HG03378 (cell line): ENCODE results near the gene USP13.
"Not testable (repeated sequence)": the region's sequence is repeated elsewhere in the genome, so short reads cannot be mapped to it uniquely, and the experiment has no call there.

Experiments used
- ATAC-seq: cut with Tn5 transposase; IDR thresholded peaks from one replicate; pipeline ENCODE4 v1.9.1; 2021; ENCODE audit warnings: mild to moderate bottlenecking, moderate library complexity; ENCODE audit not compliant: unreplicated experiment

USP13 gene

DNA sequence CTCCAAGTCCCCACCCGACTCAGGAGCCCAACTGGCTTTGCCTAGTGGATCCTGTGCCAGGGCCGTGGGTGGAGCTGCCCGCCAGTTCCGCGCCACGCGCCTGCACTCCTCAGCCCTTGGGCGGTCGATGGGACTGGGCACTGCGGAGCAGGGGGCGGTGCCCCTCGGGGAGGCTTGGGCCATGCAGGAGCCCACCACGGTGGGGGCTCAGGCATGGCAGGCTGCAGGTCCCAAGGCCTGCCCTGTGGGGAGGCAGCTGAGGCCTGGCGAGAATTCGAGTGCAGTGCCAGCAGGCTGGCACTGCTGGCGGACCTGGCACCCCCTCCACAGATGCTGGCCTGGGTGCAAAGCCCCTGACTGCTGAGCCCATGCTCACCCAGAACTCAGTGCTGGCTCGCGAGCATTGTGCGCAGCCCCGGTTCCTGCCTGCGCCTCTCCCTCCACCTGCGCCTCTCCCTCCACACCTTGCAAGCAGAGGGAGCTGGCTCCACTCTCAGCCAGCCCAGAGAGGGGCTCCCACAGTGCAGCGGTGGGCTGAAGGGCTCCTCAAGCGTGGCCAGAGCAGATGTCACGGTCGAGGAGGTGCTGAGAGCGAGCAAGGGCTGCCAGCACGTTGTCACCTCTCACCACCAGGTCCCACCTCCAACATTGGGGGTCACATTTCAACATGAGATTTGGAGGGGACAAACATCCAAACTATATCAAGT lies 122.7 kb downstream of the USP13 start:
- no peak for ATAC-seq

DNA sequence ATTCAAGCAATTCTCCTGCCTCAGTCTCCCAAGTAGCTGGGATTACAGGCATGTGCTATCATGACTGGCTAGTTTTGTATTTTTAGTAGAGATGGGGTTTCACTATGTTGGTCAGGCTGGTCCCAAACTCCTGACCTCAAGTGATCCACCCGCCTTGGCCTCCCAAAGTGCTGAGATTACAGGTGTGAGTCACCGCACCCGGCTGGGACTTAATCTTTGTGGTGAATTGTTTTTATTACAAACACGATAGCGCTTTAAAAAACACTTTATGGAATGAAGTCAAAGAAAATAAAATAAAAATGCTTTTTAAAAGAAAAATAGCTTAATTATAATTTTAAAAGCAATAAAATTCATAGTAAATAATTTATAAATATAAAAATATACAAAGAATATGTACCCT lies 130.0 kb downstream of the USP13 start:
- ATAC-seq = not testable (repeated sequence)

DNA sequence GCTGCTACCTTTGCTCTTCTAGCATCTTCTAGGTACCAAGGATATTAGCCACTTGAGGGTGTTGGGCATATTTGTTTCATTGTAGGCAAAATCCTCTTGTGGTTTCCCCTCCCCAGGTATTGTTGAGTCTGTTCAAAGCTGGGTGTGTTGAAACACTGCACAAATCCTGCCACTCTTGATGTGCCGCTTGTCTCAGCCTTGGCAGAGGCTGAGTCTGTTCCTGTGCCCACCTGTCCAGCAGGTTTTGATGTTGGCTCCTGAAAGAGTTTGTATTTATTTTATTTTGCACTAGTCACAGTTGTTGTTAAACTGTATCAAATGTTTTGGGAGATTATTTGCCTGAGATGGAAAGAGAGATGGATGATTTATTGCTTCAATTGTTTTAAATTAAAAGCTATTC lies 136.2 kb downstream of the USP13 start:
- ATAC-seq = no peak

DNA sequence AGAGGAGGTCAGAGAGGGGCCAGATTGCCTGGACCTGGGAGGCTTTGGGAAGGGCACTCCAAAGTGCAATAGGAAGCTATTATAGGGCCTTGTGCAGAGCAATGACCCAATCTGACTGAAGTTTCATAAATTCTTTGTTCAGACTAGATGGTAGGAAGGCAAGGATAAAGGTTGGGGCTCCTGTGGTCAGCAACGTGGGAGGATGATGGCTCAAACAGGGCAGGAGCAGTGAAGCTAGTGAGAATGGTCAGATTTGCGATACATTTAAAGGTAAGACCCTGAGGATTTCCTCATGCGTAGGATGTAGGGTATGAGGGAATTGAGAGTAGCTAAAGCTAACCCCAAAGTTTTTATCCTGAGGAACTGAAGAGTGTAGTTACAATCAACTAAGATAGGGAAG lies 139.0 kb downstream of the USP13 start:
- no peak for ATAC-seq

DNA sequence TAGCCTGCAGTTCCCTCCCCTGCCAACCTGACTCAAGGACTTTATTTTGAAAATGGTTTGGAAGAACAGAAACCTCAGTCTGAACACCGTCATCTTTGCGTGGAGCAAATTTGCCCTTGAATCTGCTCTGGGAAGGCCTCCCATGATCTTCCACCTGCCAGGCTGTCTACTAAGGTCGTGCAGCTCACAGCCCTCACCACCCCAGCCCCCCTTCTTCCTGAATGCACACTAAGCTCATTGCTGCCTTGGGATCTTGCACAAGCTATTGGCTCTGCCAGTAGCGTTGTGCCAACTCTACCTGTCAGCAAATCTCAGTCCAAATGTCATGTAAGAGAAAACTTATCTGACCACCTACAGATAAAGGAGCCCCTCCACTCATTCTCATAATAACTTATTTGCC lies 141.5 kb downstream of the USP13 start:
- no peak for ATAC-seq

DNA sequence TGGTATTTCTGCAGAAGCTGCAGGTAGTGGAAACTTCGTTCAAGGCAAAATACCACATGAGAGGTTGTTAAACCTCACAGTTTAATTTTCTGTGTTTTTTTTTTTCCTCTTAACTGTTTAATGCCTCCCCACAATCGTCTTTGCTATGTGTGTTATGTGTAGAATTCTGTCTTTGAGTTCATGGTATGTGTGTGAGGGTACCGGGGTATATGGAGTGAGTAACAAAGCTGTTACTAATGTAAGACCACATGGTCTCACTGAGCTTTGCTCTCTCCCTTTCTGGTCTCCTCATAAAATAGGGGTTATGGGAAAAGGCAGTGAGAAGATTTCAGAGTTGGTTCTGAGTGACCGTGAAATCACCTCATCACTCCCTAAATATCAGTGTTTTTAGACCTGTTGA lies 143.6 kb downstream of the USP13 start:
- ATAC-seq = no peak

DNA sequence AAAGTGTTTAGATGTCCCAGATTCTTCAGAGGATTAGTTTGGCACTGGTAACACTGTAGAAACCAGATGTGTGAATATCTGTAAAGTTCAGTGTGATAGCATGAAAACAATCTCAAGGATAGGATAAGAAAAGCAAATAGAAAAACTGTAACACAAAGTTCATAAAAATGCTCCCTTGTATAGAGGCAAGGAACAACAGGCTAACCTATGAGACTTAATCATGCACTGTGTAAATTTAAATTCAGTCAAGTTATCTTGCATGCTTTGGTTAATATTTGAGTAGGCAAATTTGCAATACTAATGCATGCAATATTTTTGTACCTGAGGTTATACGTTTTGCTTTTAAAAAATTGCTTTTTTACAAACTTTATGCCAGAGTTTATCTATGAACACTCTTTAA lies 144.4 kb downstream of the USP13 start:
- no peak for ATAC-seq

DNA sequence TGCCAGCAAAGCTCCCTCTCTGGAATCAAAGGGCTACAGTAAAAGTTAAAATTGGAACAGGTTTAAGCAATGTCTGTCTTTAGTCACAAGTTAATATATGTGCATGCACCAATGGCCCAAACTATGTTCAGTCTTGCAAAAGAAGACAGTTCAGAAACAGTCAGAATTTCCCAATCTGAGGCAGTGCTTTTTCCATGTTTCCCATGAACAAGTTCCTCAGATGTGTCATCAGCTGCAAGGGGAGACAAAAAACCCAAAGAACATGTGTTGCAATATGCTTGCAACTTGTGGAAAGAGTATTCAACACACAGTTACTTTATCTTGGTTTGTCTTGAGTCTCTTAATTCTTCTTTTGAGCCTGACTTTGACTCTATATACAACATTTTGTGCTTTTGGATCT lies 148.4 kb downstream of the USP13 start:
- no peak for ATAC-seq

DNA sequence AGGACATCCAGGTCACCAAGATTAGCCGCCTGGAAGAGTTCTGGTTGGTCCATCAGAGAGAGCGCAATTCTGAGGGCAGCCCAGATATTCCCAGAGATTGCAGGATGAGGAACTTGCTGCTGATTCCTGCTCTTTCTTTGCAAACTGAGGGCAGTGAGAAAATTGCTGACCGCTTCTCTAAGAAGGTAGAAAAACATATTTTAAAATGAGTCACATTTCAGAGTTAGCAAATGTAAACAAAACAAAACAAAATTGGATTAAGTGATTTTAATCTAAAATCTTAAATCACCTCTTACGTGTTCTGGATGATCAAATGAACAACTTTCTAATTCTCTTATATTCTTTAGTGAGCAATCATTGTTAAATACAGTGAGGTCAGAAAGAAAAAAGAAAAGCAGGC lies 149.0 kb downstream of the USP13 start:
- no peak for ATAC-seq

DNA sequence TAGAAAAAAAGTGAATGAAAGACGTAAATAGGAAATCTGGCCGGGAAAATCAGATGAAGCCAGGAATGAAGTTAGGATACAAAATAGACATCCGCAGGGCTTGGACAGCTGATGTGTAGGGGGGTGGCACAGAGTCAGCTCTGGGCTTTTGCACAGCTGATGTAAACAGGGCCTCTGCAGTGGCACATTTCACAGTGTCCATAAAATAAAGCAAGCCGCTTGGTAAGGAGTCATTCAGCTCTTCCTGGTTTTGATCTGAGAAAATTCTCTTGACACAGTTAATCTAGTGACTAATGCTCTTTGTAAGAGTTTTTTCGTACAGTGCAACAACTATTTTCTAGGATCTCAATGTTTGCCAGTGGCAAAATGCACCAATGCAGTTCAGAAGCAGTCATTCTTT lies 153.3 kb downstream of the USP13 start:
- ATAC-seq = no peak

DNA sequence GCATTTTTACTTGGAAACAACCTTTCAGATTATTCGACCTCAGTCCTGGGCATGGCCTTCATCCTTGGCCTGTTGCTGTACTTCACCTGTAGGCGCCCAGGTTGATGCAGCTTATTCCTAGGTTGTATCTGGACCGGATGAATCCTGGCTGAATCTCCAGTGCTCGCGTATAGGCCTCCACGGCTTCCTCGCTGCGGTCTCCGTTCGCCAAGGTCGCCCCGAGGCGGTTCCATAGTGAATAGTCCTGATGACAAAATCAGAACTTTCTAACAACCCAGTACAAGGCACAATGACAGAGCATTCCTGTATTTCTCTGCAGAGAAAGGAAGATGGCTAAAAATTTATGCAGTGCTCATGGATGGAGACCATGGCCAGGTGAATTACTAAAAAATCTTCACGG lies 154.7 kb downstream of the USP13 start:
- ATAC-seq = no peak

DNA sequence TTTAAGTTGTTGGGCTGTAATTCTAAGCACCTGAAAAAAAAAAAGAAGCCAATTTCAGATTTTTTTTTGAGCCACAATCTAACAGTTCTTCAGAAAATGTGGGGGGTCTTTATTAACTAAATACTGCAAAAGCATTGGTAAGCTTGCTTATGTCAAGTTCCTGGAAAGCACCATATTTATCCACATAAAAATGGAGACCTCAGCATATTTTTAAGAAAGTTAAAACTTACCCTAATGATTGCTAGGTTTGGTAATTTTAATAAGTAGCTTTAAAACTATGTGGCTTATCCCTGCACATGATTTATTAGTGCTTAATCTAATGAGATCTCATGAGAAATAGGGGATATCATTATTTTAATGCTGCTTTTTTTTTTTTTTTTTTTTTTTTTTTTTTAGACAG lies 156.8 kb downstream of the USP13 start:
- ATAC-seq = no peak

DNA sequence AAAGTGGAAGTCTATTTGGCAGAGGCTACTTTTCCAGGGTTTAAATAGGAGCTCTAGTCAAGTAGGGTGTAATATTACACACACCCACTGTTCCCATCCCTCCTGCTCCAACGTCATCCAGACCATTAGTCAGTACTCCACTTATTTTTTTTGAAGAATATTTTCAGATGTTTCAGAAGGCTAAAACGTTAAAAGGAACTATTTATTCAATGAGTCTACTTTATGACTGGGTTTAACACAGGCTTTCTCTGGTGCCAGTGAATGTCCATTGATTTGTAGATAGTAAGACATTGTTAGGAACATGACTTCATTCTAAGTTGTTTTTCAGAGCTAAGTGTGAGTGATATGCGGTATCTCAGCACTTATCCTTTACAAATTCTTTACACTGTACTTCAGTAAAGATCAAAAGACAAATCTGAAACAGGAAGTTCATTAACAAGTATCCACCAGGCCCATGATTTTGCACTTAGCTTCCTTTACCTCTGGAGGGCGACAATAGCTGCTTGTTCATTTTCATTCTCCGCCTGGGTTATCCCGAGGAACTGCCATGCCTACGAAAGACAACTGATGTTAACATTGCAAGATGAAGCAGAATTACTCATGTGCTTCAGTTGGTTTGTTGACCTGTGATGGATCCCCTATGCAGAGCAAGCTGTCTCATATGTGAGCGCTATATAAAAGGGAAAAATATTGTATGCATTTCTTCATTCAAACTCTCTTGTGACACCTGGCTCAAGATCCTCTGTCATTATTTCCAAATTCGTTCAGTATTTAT lies 158.7 kb downstream of the USP13 start:
- ATAC-seq = peak; percentile 93

DNA sequence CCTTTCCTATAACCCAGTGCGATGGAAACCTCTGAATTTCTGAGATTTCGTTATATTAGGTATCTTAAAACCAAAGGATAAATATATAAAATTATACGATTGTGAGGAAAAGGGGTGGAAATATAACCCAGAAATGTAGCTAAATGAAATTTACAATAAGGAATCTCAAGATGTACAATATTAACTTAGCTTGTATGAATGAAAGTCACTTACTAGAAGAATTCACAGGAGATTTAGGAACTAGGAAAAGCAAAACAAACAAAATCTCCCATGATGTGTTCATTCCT lies 159.2 kb downstream of the USP13 start:
- ATAC-seq = no peak

DNA sequence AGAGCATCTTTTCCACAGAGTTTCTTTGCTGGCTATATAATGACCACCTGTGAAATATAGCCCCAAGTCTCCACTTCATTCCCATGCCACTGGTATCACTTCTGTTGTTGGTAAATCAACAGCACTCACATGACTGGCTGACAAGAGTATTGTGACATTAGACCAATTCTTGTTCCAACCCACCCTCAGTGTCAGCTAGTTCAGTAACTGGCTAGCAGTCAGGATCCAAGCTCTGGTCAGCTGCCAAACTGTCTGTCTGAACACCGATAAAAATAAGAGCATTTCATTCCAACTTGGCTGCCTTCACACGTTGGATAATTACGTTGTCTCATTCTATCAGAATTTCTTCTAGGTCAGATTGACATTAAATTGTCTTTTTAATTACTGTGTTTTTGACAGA lies 166.5 kb downstream of the USP13 start:
- no peak for ATAC-seq

DNA sequence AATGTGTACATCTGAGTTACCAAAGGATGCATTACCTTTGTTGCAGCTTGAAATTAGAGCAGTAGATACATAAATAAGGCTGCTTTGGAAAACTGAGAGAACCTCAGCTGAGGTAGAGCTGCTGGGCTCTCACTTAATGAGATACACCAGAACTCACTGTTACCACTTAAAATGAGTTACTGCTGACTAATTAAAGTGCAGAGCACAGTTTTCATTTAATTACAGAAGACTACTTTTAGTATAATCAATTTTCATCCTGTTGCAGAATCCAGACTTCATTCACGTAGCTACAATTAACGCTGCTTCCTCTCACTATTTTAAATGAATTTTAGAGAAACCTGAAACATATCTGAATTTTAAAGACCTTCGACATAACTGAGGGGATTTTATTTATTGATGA lies 169.5 kb downstream of the USP13 start:
- ATAC-seq = no peak

DNA sequence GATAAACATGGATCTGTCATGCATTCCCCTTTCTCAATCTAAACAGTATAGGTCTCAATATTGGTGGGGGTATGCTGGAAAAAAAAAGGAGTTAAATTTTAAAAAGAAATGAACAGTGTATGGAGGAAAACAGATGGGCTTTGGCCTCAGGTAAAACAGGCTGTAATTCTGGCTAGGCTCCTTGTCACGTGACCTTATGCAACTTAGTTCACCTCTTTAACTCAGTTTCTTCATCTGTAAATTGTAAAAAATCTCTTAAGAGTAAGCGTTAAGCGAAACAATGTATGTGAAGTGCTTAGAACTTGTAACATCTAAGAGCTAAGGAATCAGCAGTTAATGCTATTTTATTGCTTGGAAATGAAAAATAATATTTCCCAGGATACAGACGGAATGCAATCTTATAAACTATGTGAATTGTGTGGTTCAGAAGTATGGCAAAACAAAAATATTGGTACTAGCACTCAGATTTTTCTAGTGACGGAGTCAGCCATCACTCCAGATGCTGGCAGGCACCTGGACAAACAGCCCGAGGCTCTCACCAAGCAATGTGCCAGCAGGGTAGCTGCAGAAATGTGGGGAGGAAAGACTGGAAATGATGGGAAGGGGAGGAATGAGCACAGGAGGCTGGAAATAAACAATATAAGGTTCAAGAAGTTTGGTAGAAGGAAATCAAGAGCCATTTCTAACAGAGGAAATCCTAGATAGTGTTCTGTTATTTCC lies 172.8 kb downstream of the USP13 start:
- no peak for ATAC-seq

DNA sequence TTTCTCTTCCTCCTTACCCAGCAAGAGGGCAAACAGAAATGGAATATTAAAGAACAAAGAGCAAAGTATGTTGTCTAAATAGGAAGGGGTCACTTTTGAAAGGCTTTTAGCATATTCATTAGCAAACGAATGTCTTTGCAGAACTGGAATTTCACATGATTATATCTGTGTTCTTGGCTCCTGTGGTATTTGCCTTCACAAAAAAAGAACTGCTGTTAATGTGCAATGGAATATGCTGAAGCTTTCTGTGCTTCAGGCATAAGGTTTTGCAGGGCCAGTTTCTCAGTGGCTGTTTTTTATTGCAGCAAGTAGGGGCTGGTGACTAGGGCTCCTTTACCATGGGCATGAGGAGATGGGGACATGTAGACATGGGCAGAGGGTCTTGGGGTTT lies 173.4 kb downstream of the USP13 start:
- no peak for ATAC-seq

DNA sequence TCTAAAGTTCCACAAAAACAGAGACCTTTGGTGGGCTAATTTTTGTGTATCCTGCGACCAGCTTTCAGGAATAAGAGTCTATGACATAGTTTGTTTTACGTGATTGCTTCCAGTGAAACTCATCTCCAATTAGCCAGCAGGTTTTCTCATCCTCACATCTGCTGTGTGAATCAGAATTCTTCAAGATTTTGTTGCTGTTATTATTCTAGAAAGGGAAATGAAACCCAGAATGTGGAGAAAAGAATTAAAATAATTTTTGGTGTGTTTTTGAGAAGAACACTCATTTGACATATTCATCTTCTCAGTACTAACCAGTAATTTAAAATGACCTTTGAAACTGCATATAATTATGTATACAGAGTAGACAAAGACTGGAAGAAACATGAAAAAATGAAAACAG lies 175.9 kb downstream of the USP13 start:
- ATAC-seq = no peak

DNA sequence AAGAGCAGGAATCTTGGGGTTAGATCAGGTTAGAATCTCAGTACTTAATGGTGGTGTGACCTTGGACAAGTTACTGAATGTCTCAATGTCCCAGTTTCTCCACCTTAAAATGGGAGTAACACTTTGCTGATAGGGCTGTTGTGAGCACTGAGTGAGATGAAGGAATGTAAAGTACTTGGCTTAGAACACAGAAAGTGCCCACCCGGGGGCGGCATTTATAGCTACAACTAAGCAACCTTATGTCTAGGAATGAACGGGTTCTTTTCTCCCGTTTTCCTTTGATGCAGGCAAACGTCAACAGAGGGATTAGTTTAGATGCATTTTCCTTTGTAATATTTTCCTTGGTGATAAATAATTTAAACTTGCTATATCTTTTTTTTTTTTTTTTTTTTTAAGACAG lies 176.6 kb downstream of the USP13 start:
- ATAC-seq = no peak

DNA sequence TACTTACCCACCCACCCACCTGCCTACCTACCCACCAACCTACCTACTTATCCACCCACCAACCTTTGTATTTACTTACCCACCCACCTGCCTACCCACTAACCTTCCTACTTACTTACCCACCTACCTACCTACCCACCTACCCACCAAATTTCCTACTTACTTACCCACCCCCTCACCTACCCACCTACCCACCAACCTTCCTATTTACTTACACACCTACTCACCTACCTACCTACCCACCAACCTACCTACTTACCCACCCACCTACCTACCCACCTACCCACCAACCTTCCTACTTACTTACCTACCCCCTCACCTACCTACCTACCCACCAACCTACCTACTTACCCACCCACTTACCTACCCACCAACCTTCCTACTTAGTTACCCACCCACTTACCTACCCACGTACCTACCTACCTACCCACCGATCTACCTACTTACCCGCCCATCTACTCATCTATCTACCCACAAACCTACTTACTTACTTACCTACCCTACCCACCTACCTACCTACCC lies 179.6 kb downstream of the USP13 start:
- ATAC-seq = no peak

DNA sequence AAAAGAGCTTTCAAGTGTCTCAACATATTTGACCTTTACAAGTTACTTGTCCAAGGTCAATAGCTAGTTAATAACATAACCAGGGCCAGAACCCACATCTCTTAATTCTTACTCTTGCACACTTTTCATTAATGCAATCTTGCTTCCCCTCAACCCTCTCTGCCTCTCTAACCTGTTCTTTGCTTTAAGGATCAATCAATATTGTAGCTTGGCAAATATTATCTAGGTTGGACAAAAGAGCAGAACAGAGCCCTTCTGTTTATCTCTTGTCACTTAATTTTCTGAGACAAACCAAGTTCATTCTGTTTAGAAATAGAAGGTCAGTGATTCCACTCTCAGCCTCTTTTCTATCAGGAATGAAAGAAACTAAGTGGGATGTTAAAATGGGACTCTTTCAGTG lies 180.5 kb downstream of the USP13 start:
- no peak for ATAC-seq
